IMR-90 (cell line): ENCODE measurements around the gene TMEM247. TPM values are rescaled to one million over a fixed set of nuclear protein-coding genes. Genes with fewer than 3 reads are reported as not detected.

Source experiments
- ATAC-seq: fragments of 200-7000 bp; cut with Tn5 transposase; 2 replicates; pipeline ENCODE4 v1.9.1; 2020; ENCODE audit warnings: low read depth, mild to moderate bottlenecking, moderate library complexity
- BruUV-seq: library from RNA; stranded (reverse); fragments of 400-500 nt; replicated peaks from 2 replicates; lab custom pipeline; 2021; lab: Mats Ljungman, UMichigan
- CTCF ChIA-PET: fragments of 300-600 bp; formaldehyde crosslinking; extraction: SDS; loops from one replicate; lab custom pipeline; 2021; ENCODE audit warnings: antibody characterized with exemption; lab: Yijun Ruan, JAX
- POLR2A ChIA-PET: fragments of 300-600 bp; sonication (Branson Sonifier 250); formaldehyde crosslinking; loops from one replicate; lab custom pipeline; 2022; ENCODE audit warnings: antibody characterized with exemption; ENCODE audit not compliant: unreplicated experiment; lab: Charles Lee
- DNase-seq: peaks from one replicate; pipeline ENCODE4 v3.0.0; 2013
- H2AFZ ChIP-seq: replicated peaks from 2 replicates; pipeline ENCODE3; 2013; ENCODE audit warnings: low read length, mild to moderate bottlenecking; ENCODE audit not compliant: poor library complexity
- H2AK5ac ChIP-seq: 2 replicates; pipeline ENCODE4 v1.6.1; 2013; ENCODE audit warnings: low read depth, low read length, inconsistent platforms
- H2AK9ac ChIP-seq: replicated peaks from 2 replicates; pipeline ENCODE3; 2013; ENCODE audit warnings: mild to moderate bottlenecking, low read depth, low read length, moderate library complexity; ENCODE audit not compliant: poor library complexity
- H2BK120ac ChIP-seq: 2 replicates; pipeline ENCODE4 v1.6.1; 2013; ENCODE audit warnings: low read depth, low read length, inconsistent platforms
- H2BK15ac ChIP-seq: 3 replicates; pipeline ENCODE4 v1.6.1; 2013; ENCODE audit warnings: low read depth, low read length, inconsistent platforms
- H2BK20ac ChIP-seq: 2 replicates; pipeline ENCODE4 v1.6.1; 2013; ENCODE audit warnings: low read depth, mild to moderate bottlenecking, inconsistent platforms, low read length, moderate library complexity
- H2BK5ac ChIP-seq: 2 replicates; pipeline ENCODE4 v1.6.1; 2013; ENCODE audit warnings: mild to moderate bottlenecking, low read depth, low read length, inconsistent platforms; ENCODE audit not compliant: poor library complexity, severe bottlenecking
- H3K14ac ChIP-seq: replicated peaks from 2 replicates; pipeline ENCODE4 v1.6.1; 2013; ENCODE audit warnings: low read depth, low read length, inconsistent platforms
- H3K18ac ChIP-seq: 2 replicates; pipeline ENCODE4 v1.6.1; 2013; ENCODE audit warnings: low read depth, low read length, control low read depth
- H3K23ac ChIP-seq: 2 replicates; pipeline ENCODE4 v1.6.1; 2013; ENCODE audit warnings: low read depth, low read length, inconsistent platforms
- H3K27ac ChIP-seq: 2 replicates; pipeline ENCODE4 v1.5.1; 2013; ENCODE audit warnings: mild to moderate bottlenecking, control low read depth, low read length; ENCODE audit not compliant: insufficient read depth
- H3K27me3 ChIP-seq: 2 replicates; pipeline ENCODE4 v1.6.1; 2013; ENCODE audit warnings: low read length; ENCODE audit not compliant: control insufficient read depth, insufficient read depth
- H3K36me3 ChIP-seq: 2 replicates; pipeline ENCODE4 v1.6.1; 2013; ENCODE audit warnings: low read length, mixed read lengths; ENCODE audit not compliant: control insufficient read depth, insufficient read depth
- H3K4ac ChIP-seq: 2 replicates; pipeline ENCODE4 v1.6.1; 2013; ENCODE audit warnings: low read depth, low read length, inconsistent platforms
- H3K4me1 ChIP-seq: 2 replicates; pipeline ENCODE4 v1.6.1; 2013; ENCODE audit warnings: low read length, mixed read lengths; ENCODE audit not compliant: control insufficient read depth, insufficient read depth
- H3K4me2 ChIP-seq: 2 replicates; pipeline ENCODE4 v1.6.1; 2013; ENCODE audit warnings: low read depth, mild to moderate bottlenecking, control low read depth, low read length, moderate library complexity
- H3K4me3 ChIP-seq: 2 replicates; pipeline ENCODE4 v1.5.1; 2013; ENCODE audit warnings: low read depth, mild to moderate bottlenecking, control low read depth, low read length, moderate library complexity; ENCODE audit not compliant: insufficient read depth
- H3K56ac ChIP-seq: 2 replicates; pipeline ENCODE4 v1.6.1; 2013; ENCODE audit warnings: low read length, inconsistent platforms; ENCODE audit not compliant: insufficient read depth; ENCODE audit errors: extremely low read depth
- H3K79me1 ChIP-seq, 2 experiments: 2 replicates each; pipeline ENCODE4 v1.6.1; 2013; ENCODE audit warnings: low read length in 2 of 2, inconsistent platforms in 1 of 2, low read depth in 1 of 2
- H3K9ac ChIP-seq: 2 replicates; pipeline ENCODE4 v1.6.1; 2013; ENCODE audit warnings: low read depth, low read length, control low read depth
- H3K9me1 ChIP-seq: 2 replicates; pipeline ENCODE4 v1.6.1; 2013; ENCODE audit warnings: low read length, inconsistent platforms; ENCODE audit not compliant: insufficient read depth
- H3K9me3 ChIP-seq: 2 replicates; pipeline ENCODE4 v1.6.1; 2013; ENCODE audit warnings: low read length; ENCODE audit not compliant: control insufficient read depth, insufficient read depth
- H4K20me1 ChIP-seq: 2 replicates; pipeline ENCODE4 v1.6.1; 2013; ENCODE audit warnings: low read length, inconsistent platforms; ENCODE audit not compliant: insufficient read depth
- H4K5ac ChIP-seq: 2 replicates; pipeline ENCODE4 v1.6.1; 2013; ENCODE audit warnings: mild to moderate bottlenecking, low read depth, low read length, control low read depth
- H4K8ac ChIP-seq, 2 experiments: 2 replicates each; pipeline ENCODE4 v1.6.1; 2013; ENCODE audit warnings: low read depth in 2 of 2, low read length in 2 of 2, control low read depth in 1 of 2, inconsistent platforms in 1 of 2
- H4K91ac ChIP-seq: 2 replicates; pipeline ENCODE4 v1.6.1; 2013; ENCODE audit warnings: low read depth, low read length, inconsistent platforms; ENCODE audit not compliant: insufficient read depth
- BHLHE40 ChIP-seq: fragments of 150-350 bp; IDR thresholded peaks from 2 replicates; pipeline ENCODE4 v1.6.1; 2016; ENCODE audit warnings: mild to moderate bottlenecking, low read depth, low read length
- CEBPB ChIP-seq: IDR thresholded peaks from 2 replicates; pipeline ENCODE4 v1.6.1; 2012; ENCODE audit warnings: low read depth, low read length, improper control_type of control experiment
- FOS ChIP-seq: fragments of 150-350 bp; IDR thresholded peaks from 2 replicates; pipeline ENCODE4 v1.6.1; 2016; ENCODE audit warnings: low read depth, low read length
- MAZ ChIP-seq: IDR thresholded peaks from 2 replicates; pipeline ENCODE4 v1.6.1; 2012; ENCODE audit warnings: low read depth, mild to moderate bottlenecking, low read length, improper control_type of control experiment, moderate library complexity, borderline replicate concordance
- NFE2L2 ChIP-seq: fragments of 150-350 bp; IDR thresholded peaks from 2 replicates; pipeline ENCODE4 v1.6.1; 2016; ENCODE audit warnings: low read depth, mild to moderate bottlenecking, low read length
- POLR2A ChIP-seq: IDR thresholded peaks from 2 replicates; pipeline ENCODE4 v1.6.1; 2012; ENCODE audit warnings: mild to moderate bottlenecking, low read depth, low read length
- RAD21 ChIP-seq: IDR thresholded peaks from 2 replicates; pipeline ENCODE4 v1.6.1; 2012; ENCODE audit warnings: low read length, improper control_type of control experiment
- RCOR1 ChIP-seq: IDR thresholded peaks from 2 replicates; pipeline ENCODE4 v1.6.1; 2012; ENCODE audit warnings: mild to moderate bottlenecking, low read length, improper control_type of control experiment; ENCODE audit not compliant: insufficient replicate concordance
- RFX5 ChIP-seq: IDR thresholded peaks from 2 replicates; pipeline ENCODE4 v1.8.0; 2012; ENCODE audit warnings: low read depth, mild to moderate bottlenecking, low read length, moderate library complexity
- SMC3 ChIP-seq: fragments of 150-350 bp; IDR thresholded peaks from 2 replicates; pipeline ENCODE4 v1.6.1; 2016; ENCODE audit warnings: low read depth, mild to moderate bottlenecking, antibody characterized with exemption, low read length, moderate library complexity
- WGBS, 2 experiments: methylation state at CpG; one replicate each; pipeline versions ENCODE4 v1.1.5 to v1.1.7; 2013; ENCODE audit warnings: missing lambda C conversion rate in 2 of 2; ENCODE audit not compliant: insufficient read length in 1 of 2; ENCODE audit errors: extremely low coverage in 2 of 2; 5-methylcytosine and 5-hydroxymethylcytosine counted together
- dilution Hi-C: fragments of 300-500 bp; cut with HindIII; formaldehyde crosslinking; loops from one replicate; pipeline ENCODE4 v1.14.3; 2018; ENCODE audit warnings: low sequenced_read_pairs; ENCODE audit not compliant: unreplicated experiment
- in situ Hi-C: fragments of 300-500 bp; cut with MboI; formaldehyde crosslinking; loops from 3 replicates; pipeline ENCODE4 v1.14.3; 2019; ENCODE audit warnings: low sequenced_read_pairs, inconsistent platforms, mixed read lengths
- intact Hi-C: fragments of 100-400 bp; cut with micrococcal nuclease; formaldehyde crosslinking; loops from 2 replicates; pipeline ENCODE4 v1.10.0; 2022
- polyA plus RNA-seq, 3 experiments: library from polyadenylated mRNA; depleted of rRNA; stranded (reverse); fragments of >200 nt; gene quantifications; 2 replicates each; pipeline ENCODE4 v1.2.3, GENCODE V29; 2012; ENCODE audit warnings: low replicate concordance in 1 of 3
- total RNA-seq: library from RNA; depleted of rRNA; stranded (reverse); fragments of >200 nt; gene quantifications from 2 replicates; pipeline ENCODE4 v1.2.3, GENCODE V29; 2012
- TF ChIP-seq, protein P1 (sequence below): fragments of 150-350 bp; IDR thresholded peaks from 2 replicates; pipeline ENCODE4 v1.6.1; 2016; ENCODE audit warnings: low read depth, mild to moderate bottlenecking, low read length, moderate library complexity, borderline replicate concordance
- TF ChIP-seq, protein P2 (sequence below): fragments of 150-350 bp; IDR thresholded peaks from 2 replicates; pipeline ENCODE4 v1.6.1; 2017; ENCODE audit warnings: mild to moderate bottlenecking, antibody characterized with exemption, low read length, low read depth
- TF ChIP-seq, protein P3 (sequence below): conservative IDR thresholded peaks from 2 replicates; pipeline ENCODE4 v1.5.1; 2012; ENCODE audit warnings: mild to moderate bottlenecking, low read depth, low read length, improper control_type of control experiment

TMEM247 gene
- total and polyA plus RNA-seq, 2 of the 4 experiments (the other 2 are of a cell fraction): not detected

- in situ Hi-C loops: no loop called here
- no peak overlapping the region for H3K23ac ChIP-seq
- H3K4me2 ChIP-seq: no peak overlapping the region
- H3K4me1 ChIP-seq: peaks cover 12% of the 10 kb centered on the region
- H2BK5ac ChIP-seq: no peak overlapping the region
- no peaks in the 10 kb centered on the region for H3K36me3 ChIP-seq
- H4K20me1 ChIP-seq: 0 out of 2 replicates have a peak, but pooled peaks cover 3% of the 10 kb centered on the region
- intact Hi-C loops: no loop called here
- DNase-seq (no peak), ATAC-seq (no peak)
- no TSS peak for BruUV-seq
- H3K27me3 ChIP-seq: no peaks in the 10 kb centered on the region
- H2BK120ac ChIP-seq: no peak overlapping the region
- H3K56ac ChIP-seq: no peak overlapping the region
- no peak overlapping the region for H3K18ac ChIP-seq
- dilution Hi-C loops: no loop called here
- no peak overlapping the region for H2BK20ac ChIP-seq
- no peak overlapping the region for H2AK5ac ChIP-seq
- H3K9me3 ChIP-seq: no peaks in the 10 kb centered on the region
- H3K27ac ChIP-seq: no peak overlapping the region
- ChIA-PET POLR2A (no interaction called here), CTCF (no interaction called here)
- no peak overlapping the region for H3K9ac ChIP-seq
- no peak overlapping the region for H3K14ac ChIP-seq
- H4K91ac ChIP-seq: no peak overlapping the region
- H2AFZ ChIP-seq: no peak overlapping the region
- no peak overlapping the region for H3K4ac ChIP-seq
- H4K5ac ChIP-seq: no peak overlapping the region
- no peak overlapping the region for H3K4me3 ChIP-seq
- 95% methylated on average over 4 of the region's 10 CpGs; no CpG with 5 or more reads in 1 of the 2 experiments for WGBS, 2 experiments
- peaks cover 9% of the 10 kb centered on the region; the same call in 1 of the 2 replicates for H3K9me1 ChIP-seq
- H2AK9ac ChIP-seq: no peak overlapping the region
- no peak for TF ChIP-seq FOS
- no peak for TF ChIP-seq MAZ
- TF ChIP-seq SMC3: no peak
- TF ChIP-seq, protein P1, sequence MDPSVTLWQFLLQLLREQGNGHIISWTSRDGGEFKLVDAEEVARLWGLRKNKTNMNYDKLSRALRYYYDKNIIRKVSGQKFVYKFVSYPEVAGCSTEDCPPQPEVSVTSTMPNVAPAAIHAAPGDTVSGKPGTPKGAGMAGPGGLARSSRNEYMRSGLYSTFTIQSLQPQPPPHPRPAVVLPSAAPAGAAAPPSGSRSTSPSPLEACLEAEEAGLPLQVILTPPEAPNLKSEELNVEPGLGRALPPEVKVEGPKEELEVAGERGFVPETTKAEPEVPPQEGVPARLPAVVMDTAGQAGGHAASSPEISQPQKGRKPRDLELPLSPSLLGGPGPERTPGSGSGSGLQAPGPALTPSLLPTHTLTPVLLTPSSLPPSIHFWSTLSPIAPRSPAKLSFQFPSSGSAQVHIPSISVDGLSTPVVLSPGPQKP: no peak
- no peak for TF ChIP-seq CEBPB
- TF ChIP-seq, protein P2, sequence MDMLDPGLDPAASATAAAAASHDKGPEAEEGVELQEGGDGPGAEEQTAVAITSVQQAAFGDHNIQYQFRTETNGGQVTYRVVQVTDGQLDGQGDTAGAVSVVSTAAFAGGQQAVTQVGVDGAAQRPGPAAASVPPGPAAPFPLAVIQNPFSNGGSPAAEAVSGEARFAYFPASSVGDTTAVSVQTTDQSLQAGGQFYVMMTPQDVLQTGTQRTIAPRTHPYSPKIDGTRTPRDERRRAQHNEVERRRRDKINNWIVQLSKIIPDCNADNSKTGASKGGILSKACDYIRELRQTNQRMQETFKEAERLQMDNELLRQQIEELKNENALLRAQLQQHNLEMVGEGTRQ: no peak
- no peak for TF ChIP-seq NFE2L2
- TF ChIP-seq RAD21: no peak
- no peak for TF ChIP-seq BHLHE40
- no peak for TF ChIP-seq RCOR1
- TF ChIP-seq RFX5: no peak
- TF ChIP-seq POLR2A: no peak
- TF ChIP-seq, protein P3, sequence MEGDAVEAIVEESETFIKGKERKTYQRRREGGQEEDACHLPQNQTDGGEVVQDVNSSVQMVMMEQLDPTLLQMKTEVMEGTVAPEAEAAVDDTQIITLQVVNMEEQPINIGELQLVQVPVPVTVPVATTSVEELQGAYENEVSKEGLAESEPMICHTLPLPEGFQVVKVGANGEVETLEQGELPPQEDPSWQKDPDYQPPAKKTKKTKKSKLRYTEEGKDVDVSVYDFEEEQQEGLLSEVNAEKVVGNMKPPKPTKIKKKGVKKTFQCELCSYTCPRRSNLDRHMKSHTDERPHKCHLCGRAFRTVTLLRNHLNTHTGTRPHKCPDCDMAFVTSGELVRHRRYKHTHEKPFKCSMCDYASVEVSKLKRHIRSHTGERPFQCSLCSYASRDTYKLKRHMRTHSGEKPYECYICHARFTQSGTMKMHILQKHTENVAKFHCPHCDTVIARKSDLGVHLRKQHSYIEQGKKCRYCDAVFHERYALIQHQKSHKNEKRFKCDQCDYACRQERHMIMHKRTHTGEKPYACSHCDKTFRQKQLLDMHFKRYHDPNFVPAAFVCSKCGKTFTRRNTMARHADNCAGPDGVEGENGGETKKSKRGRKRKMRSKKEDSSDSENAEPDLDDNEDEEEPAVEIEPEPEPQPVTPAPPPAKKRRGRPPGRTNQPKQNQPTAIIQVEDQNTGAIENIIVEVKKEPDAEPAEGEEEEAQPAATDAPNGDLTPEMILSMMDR: no peak
- H2BK15ac ChIP-seq: no peak overlapping the region
- H4K8ac ChIP-seq: no peak overlapping the region
- no peaks in the 10 kb centered on the region for H3K79me1 ChIP-seq
Measured at GRCh38 chr2:46477925-46478324, 1.4 kb upstream of the TMEM247 start.
